ENCODE data around the gene RGPD6.
"Not testable (repeated sequence)": the region's sequence is repeated elsewhere in the genome, so short reads cannot be mapped to it uniquely, and the experiment has no call there.

RGPD6 gene

GRCh38 chr2:110480084-110480483, 96.9 kb downstream of the RGPD6 start:
- not testable (repeated sequence) for DNase-seq

GRCh38 chr2:110477370-110477769, 99.7 kb downstream of the RGPD6 start:
- DNase-seq: not testable (repeated sequence)

- not testable (repeated sequence) for DNase-seq
These were observed 100.1 kb downstream of the RGPD6 start for GRCh38 chr2:110476952-110477351.

- not testable (repeated sequence) for DNase-seq
These were observed 101.2 kb downstream of the RGPD6 start for GRCh38 chr2:110475627-110476359.

- DNase-seq: not testable (repeated sequence)
These were observed 102.1 kb downstream of the RGPD6 start for GRCh38 chr2:110474898-110475297.

GRCh38 chr2:110473059-110473358, 104.0 kb downstream of the RGPD6 start:
- not testable (repeated sequence) for DNase-seq

- not testable (repeated sequence) for DNase-seq
These were observed 104.6 kb downstream of the RGPD6 start, which contains the start of gene LIMS4 for GRCh38 chr2:110472171-110473058. Gene LIMS4, minus strand, starts transcription at chr2:110472816. Its CDS starts 38 bp downstream, at chr2:110472778.

GRCh38 chr2:110468921-110469320, 108.1 kb downstream of the RGPD6 start:
- not testable (repeated sequence) for DNase-seq

GRCh38 chr2:110465312-110465711, 111.7 kb downstream of the RGPD6 start:
- DNase-seq: not testable (repeated sequence)
